Measurements from ENCODE around the gene TAF15. TPM values are rescaled to one million over a fixed set of nuclear protein-coding genes. Genes with fewer than 3 reads are reported as not detected.

Gene TAF15
- total RNA-seq, 1 donor from 2014 or later = 280 TPM

GRCh38 chr17:35895636-35896587 lies 86.6 kb downstream of the TAF15 start:
- intact Hi-C loops (cut with micrococcal nuclease) = loop anchor here (10.0 kb wide), 1 partner anchor 189 kb away; no protein-coding TSS in a partner anchor

Other genes starting within 250 kb of the TAF15 start
- gene SLFN14, start 248.7 kb upstream of the TAF15 start, total RNA-seq = 0.10 TPM in 1 of 2 replicates, not detected in the other
- 4.4 and 4.7 TPM in 2 replicates for gene PEX12, start 230.9 kb upstream of the TAF15 start, total RNA-seq
- 217 and 229 TPM in 2 replicates for gene AP2B1, start 222.2 kb upstream of the TAF15 start, total RNA-seq
- gene RASL10B, start 77.8 kb upstream of the TAF15 start, total RNA-seq = 0.29 and 1.3 TPM in 2 replicates
- not detected in 2 replicates for gene GAS2L2, start 56.2 kb upstream of the TAF15 start, total RNA-seq
- gene C17orf50, start 48.6 kb upstream of the TAF15 start, total RNA-seq = not detected in 2 replicates
- gene MMP28, start 13.8 kb upstream of the TAF15 start, total RNA-seq = not detected in 2 replicates
- 0.56 and 0.85 TPM in 2 replicates for gene HEATR9, start 59.4 kb downstream of the TAF15 start, total RNA-seq
- 112 and 114 TPM in 2 replicates for gene CCL5, start 70.9 kb downstream of the TAF15 start, total RNA-seq
- gene RDM1, start 121.3 kb downstream of the TAF15 start, total RNA-seq = 6.1 and 6.3 TPM in 2 replicates
- gene LYZL6, start 134.2 kb downstream of the TAF15 start, total RNA-seq = not detected in 2 replicates
- gene CCL16, start 172.0 kb downstream of the TAF15 start, total RNA-seq = not detected in 2 replicates
- not detected in 2 replicates for gene CCL14, start 177.2 kb downstream of the TAF15 start, total RNA-seq
- gene CCL15, start 192.1 kb downstream of the TAF15 start, total RNA-seq = not detected in 2 replicates
- not detected in 2 replicates for gene CCL23, start 208.5 kb downstream of the TAF15 start, total RNA-seq